Ovary (tissue), 3 donors: ENCODE results near the gene GNAI3.

ENCODE experiments used
- CTCF ChIP-seq, 3 donors: fragments of 450-650 bp in 2 of 3; fragments of 200-600 bp in 1 of 3; IDR thresholded peaks; one replicate each; pipeline versions ENCODE4 v1.5.1 to v1.8.0; 2016 to 2022; ENCODE audit warnings: antibody characterized with exemption in 3 of 3, mild to moderate bottlenecking in 1 of 3
- EP300 ChIP-seq: sonication (generic); formaldehyde crosslinking; IDR thresholded peaks from one replicate; pipeline ENCODE4 v1.6.1; 2017; ENCODE audit warnings: antibody characterized with exemption
- POLR2A ChIP-seq: fragments of 450-650 bp; IDR thresholded peaks from one replicate; pipeline ENCODE4 v1.6.1; 2017; ENCODE audit warnings: antibody characterized with exemption, mild to moderate bottlenecking, moderate library complexity
- donor health status: DM: no; HTN: no; CAD: no.

GRCh38 chr1:109539676-109540075, 8.7 kb upstream of the GNAI3 start, which contains the start of gene GPR61:
- TF ChIP-seq CTCF (IDR thresholded peaks at IDR 0.05) (no peak), EP300 (no peak), POLR2A (no peak)
